Neural cell (in vitro differentiated cells): ENCODE data around the gene ASPA. TPM values are rescaled to one million over a fixed set of nuclear protein-coding genes. Genes with fewer than 3 reads are reported as not detected.

ENCODE experiments used
- H2AFZ ChIP-seq: fragments of 200-600, 300-800 bp; sonication (generic), shearing (Covaris generic); 2 replicates; pipeline ENCODE4 v1.6.0; 2014; ENCODE audit warnings: low read depth, mild to moderate bottlenecking, antibody characterized with exemption, low read length, moderate library complexity
- H3F3A ChIP-seq: fragments of 200-600 bp; shearing (Covaris generic); 2 replicates; pipeline ENCODE4 v1.6.1; 2016; ENCODE audit warnings: mild to moderate bottlenecking, moderate library complexity, mixed read lengths, antibody characterized with exemption, low read length; ENCODE audit not compliant: insufficient read depth, poor library complexity, severe bottlenecking
- H3K27ac ChIP-seq: fragments of 200-600, 300-800 bp; sonication (generic), shearing (Covaris generic); 2 replicates; pipeline ENCODE4 v1.5.1; 2014; ENCODE audit warnings: mild to moderate bottlenecking, low read length, moderate library complexity
- H3K27me3 ChIP-seq: fragments of 300-800, 200-600 bp; sonication (generic), shearing (Covaris generic); 2 replicates; pipeline ENCODE4 v1.6.0; 2014; ENCODE audit warnings: mild to moderate bottlenecking, low read depth, low read length, moderate library complexity; ENCODE audit not compliant: insufficient read depth
- H3K36me3 ChIP-seq: fragments of 300-800, 200-600 bp; sonication (generic), shearing (Covaris generic); 2 replicates; pipeline ENCODE4 v1.5.1; 2014; ENCODE audit warnings: mild to moderate bottlenecking, antibody characterized with exemption, low read length, moderate library complexity; ENCODE audit not compliant: insufficient read depth
- H3K4me2 ChIP-seq: fragments of 300-800, 200-600 bp; sonication (generic), shearing (Covaris generic); 2 replicates; pipeline ENCODE4 v1.6.0; 2014; ENCODE audit warnings: mild to moderate bottlenecking, low read length
- H3K4me3 ChIP-seq: fragments of 300-800, 200-600 bp; sonication (generic), shearing (Covaris generic); 2 replicates; pipeline ENCODE4 v1.5.1; 2014; ENCODE audit warnings: mild to moderate bottlenecking, low read length, moderate library complexity
- H3K79me2 ChIP-seq: fragments of 200-600 bp; shearing (Covaris generic); replicated peaks from 2 replicates; pipeline ENCODE4 v1.6.0; 2014; ENCODE audit warnings: mild to moderate bottlenecking, low read length, moderate library complexity; ENCODE audit not compliant: insufficient read depth
- H3K9ac ChIP-seq: fragments of 300-800, 200-600 bp; sonication (generic), shearing (Covaris generic); 2 replicates; pipeline ENCODE4 v1.6.1; 2016; ENCODE audit warnings: mild to moderate bottlenecking, low read length, mixed read lengths
- H3K9me2 ChIP-seq: fragments of 200-600 bp; shearing (Covaris generic); 2 replicates; pipeline ENCODE4 v1.6.1; 2016; ENCODE audit warnings: mild to moderate bottlenecking, low read length, mixed read lengths; ENCODE audit not compliant: insufficient read depth
- H3K9me3 ChIP-seq: fragments of 200-600, 300-800 bp; sonication (generic), shearing (Covaris generic); 2 replicates; pipeline ENCODE4 v1.6.1; 2016; ENCODE audit warnings: mild to moderate bottlenecking, mixed run types, low read length, moderate library complexity, mixed read lengths
- H4K20me1 ChIP-seq: fragments of 200-600 bp; shearing (Covaris generic); 2 replicates; pipeline ENCODE4 v1.6.1; 2016; ENCODE audit warnings: mild to moderate bottlenecking, mixed run types; ENCODE audit not compliant: insufficient read depth
- EP300 ChIP-seq: fragments of 450-650 bp; conservative IDR thresholded peaks from 2 replicates; pipeline ENCODE4 v1.6.1; 2014; ENCODE audit warnings: antibody characterized with exemption, mild to moderate bottlenecking, moderate library complexity; ENCODE audit not compliant: poor library complexity, severe bottlenecking
- EZH2 ChIP-seq: fragments of 200-600, 300-800 bp; shearing (Covaris generic), sonication (generic); IDR thresholded peaks from 2 replicates; pipeline ENCODE4 v1.6.1; 2014; ENCODE audit warnings: antibody characterized with exemption, low read length, borderline replicate concordance, mild to moderate bottlenecking; ENCODE audit not compliant: insufficient read depth, poor library complexity, severe bottlenecking
- MXI1 ChIP-seq: fragments of 450-650 bp; conservative IDR thresholded peaks from 2 replicates; pipeline ENCODE4 v1.6.1; 2014; ENCODE audit warnings: antibody characterized with exemption, mild to moderate bottlenecking; ENCODE audit not compliant: poor library complexity, severe bottlenecking
- POLR2AphosphoS5 ChIP-seq: IDR thresholded peaks from 2 replicates; pipeline ENCODE4 v1.6.1; 2012
- RAD21 ChIP-seq: fragments of 450-650 bp; conservative IDR thresholded peaks from 2 replicates; pipeline ENCODE4 v1.6.1; 2014; ENCODE audit warnings: antibody characterized with exemption, mild to moderate bottlenecking, moderate library complexity
- SMC3 ChIP-seq: fragments of 450-650 bp; conservative IDR thresholded peaks from 2 replicates; pipeline ENCODE4 v1.6.1; 2014; ENCODE audit warnings: antibody characterized with exemption, mild to moderate bottlenecking, moderate library complexity; ENCODE audit not compliant: poor library complexity
- TAF1 ChIP-seq: IDR thresholded peaks from 2 replicates; pipeline ENCODE4 v1.6.1; 2012; ENCODE audit warnings: low read depth
- polyA plus RNA-seq: library from polyadenylated mRNA; depleted of rRNA; stranded (reverse); fragments of >200 nt; gene quantifications from 2 replicates; pipeline ENCODE4 v1.2.3, GENCODE V29; 2014
- TF ChIP-seq, protein P1 (sequence below): IDR thresholded peaks from 2 replicates; pipeline ENCODE4 v1.6.1; 2012; ENCODE audit warnings: borderline replicate concordance
- TF ChIP-seq, protein P2 (sequence below): fragments of 450-650 bp; IDR thresholded peaks from 2 replicates; pipeline ENCODE4 v1.5.1; 2014; ENCODE audit warnings: antibody characterized with exemption, mild to moderate bottlenecking, moderate library complexity; ENCODE audit not compliant: poor library complexity, severe bottlenecking

ASPA gene
- polyA plus RNA-seq, 1 donor from 2014 or later: 0.24 TPM

DNA sequence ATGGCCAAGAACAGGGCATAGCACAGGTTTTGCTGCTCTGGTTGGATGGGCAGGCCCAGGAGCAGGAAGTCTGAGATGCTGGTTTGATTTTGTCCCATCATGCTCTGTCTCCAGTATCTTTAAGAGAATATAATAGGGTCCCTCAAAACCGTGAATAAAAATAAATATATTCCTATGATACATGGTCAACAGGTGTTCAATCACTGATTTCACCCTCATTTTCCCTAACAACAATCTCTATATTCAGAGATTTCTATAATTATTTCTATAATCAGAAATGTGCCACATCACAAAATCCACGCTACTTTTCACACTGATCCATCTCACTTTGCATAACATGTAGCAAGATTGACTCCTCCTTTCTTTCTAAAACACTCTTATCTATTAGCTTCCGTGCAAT lies 42.1 kb upstream of the ASPA start, which contains the start of gene OR1E2:
OR1E2 (minus strand) TSS at position 101 of the 400 bp plus-strand sequence; CDS start at position 101, 0 bp downstream.
- no peak within 1 kb of the TSS for H3K27ac ChIP-seq
- H3K9me3 ChIP-seq: no peaks in the 10 kb centered on the region
- H4K20me1 ChIP-seq: no peaks in the 10 kb centered on the region
- H3K9ac ChIP-seq: no peak within 1 kb of the TSS
- no peaks in the 10 kb centered on the region for H3K79me2 ChIP-seq
- H3K4me2 ChIP-seq: no peak within 1 kb of the TSS
- H3K9me2 ChIP-seq: no peaks in the 10 kb centered on the region
- H3K27me3 ChIP-seq: no peaks in the 10 kb centered on the region
- H3K4me3 ChIP-seq: no peak within 1 kb of the TSS
- TF ChIP-seq, protein P1, sequence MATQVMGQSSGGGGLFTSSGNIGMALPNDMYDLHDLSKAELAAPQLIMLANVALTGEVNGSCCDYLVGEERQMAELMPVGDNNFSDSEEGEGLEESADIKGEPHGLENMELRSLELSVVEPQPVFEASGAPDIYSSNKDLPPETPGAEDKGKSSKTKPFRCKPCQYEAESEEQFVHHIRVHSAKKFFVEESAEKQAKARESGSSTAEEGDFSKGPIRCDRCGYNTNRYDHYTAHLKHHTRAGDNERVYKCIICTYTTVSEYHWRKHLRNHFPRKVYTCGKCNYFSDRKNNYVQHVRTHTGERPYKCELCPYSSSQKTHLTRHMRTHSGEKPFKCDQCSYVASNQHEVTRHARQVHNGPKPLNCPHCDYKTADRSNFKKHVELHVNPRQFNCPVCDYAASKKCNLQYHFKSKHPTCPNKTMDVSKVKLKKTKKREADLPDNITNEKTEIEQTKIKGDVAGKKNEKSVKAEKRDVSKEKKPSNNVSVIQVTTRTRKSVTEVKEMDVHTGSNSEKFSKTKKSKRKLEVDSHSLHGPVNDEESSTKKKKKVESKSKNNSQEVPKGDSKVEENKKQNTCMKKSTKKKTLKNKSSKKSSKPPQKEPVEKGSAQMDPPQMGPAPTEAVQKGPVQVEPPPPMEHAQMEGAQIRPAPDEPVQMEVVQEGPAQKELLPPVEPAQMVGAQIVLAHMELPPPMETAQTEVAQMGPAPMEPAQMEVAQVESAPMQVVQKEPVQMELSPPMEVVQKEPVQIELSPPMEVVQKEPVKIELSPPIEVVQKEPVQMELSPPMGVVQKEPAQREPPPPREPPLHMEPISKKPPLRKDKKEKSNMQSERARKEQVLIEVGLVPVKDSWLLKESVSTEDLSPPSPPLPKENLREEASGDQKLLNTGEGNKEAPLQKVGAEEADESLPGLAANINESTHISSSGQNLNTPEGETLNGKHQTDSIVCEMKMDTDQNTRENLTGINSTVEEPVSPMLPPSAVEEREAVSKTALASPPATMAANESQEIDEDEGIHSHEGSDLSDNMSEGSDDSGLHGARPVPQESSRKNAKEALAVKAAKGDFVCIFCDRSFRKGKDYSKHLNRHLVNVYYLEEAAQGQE: no peak
- TF ChIP-seq POLR2AphosphoS5 (no peak), RAD21 (no peak), MXI1 (no peak), EP300 (no peak), EZH2 (no peak), SMC3 (no peak), TAF1 (no peak)
- TF ChIP-seq, protein P2, sequence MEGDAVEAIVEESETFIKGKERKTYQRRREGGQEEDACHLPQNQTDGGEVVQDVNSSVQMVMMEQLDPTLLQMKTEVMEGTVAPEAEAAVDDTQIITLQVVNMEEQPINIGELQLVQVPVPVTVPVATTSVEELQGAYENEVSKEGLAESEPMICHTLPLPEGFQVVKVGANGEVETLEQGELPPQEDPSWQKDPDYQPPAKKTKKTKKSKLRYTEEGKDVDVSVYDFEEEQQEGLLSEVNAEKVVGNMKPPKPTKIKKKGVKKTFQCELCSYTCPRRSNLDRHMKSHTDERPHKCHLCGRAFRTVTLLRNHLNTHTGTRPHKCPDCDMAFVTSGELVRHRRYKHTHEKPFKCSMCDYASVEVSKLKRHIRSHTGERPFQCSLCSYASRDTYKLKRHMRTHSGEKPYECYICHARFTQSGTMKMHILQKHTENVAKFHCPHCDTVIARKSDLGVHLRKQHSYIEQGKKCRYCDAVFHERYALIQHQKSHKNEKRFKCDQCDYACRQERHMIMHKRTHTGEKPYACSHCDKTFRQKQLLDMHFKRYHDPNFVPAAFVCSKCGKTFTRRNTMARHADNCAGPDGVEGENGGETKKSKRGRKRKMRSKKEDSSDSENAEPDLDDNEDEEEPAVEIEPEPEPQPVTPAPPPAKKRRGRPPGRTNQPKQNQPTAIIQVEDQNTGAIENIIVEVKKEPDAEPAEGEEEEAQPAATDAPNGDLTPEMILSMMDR: no peak
- H2AFZ ChIP-seq: no peak within 1 kb of the TSS
- H3K36me3 ChIP-seq: no peaks in the 10 kb centered on the region
- no peaks in the 10 kb centered on the region for H3F3A ChIP-seq

DNA sequence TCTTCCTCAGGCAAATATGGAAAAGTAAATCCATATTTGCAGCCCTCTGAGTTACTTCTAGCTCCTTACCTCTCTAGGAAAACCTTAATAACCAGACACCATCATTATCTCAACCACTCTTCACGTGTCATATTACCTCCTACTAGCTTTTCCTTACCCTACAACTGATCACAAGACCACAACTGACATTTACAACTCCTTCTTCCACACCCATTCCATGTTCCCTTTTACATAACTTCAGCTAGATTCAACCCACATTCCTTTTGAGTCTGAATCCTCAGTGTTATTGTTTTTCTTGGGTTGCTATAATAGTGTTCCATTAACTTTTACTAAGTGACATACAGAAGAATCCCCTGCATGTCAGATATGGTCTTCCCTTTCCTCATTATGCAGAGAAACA lies 37.4 kb upstream of the ASPA start:
- H2AFZ ChIP-seq: no peak overlapping the region
- TF ChIP-seq EP300: no peak
- TF ChIP-seq SMC3: no peak
- TF ChIP-seq EZH2: no peak
- TF ChIP-seq TAF1: no peak
- TF ChIP-seq, protein P1: no peak
- TF ChIP-seq, protein P2: no peak
- TF ChIP-seq POLR2AphosphoS5: no peak
- no peak for TF ChIP-seq MXI1
- no peak for TF ChIP-seq RAD21
- no peaks in the 10 kb centered on the region for H3K79me2 ChIP-seq
- H3F3A ChIP-seq: no peaks in the 10 kb centered on the region
- no peak overlapping the region for H3K27ac ChIP-seq
- H4K20me1 ChIP-seq: no peaks in the 10 kb centered on the region
- H3K9me2 ChIP-seq: no peaks in the 10 kb centered on the region
- H3K4me2 ChIP-seq: no peak overlapping the region
- no peak overlapping the region for H3K9ac ChIP-seq
- no peak overlapping the region for H3K4me3 ChIP-seq
- no peaks in the 10 kb centered on the region for H3K9me3 ChIP-seq
- H3K27me3 ChIP-seq: no peaks in the 10 kb centered on the region
- H3K36me3 ChIP-seq: no peaks in the 10 kb centered on the region
